ENCODE results near the gene STAT5B.
"Not testable (repeated sequence)": the region's sequence is repeated elsewhere in the genome, so short reads cannot be mapped to it uniquely, and the experiment has no call there.

The STAT5B gene

DNA sequence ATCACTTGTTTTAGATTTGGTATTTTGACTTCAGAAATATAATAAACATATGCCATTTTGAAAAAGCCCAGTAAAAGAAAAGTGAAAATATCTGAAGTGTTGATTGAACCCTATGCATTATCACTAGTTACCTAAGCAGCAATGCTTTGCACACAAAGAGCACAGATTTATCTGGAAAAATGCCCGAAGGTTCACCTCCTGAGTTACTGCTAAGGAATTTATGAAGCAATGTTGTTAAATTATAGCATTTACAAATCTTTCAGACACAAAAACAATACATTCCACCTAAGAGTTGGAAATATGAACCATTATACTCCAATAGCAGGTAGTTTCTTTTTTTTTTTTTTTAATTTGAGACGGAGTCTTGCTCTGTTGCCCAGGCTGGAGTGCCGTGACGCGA is 43.0 kb downstream of the STAT5B start:
- no peak for DNase-seq (ENCODE audit: low spot score)

DNA sequence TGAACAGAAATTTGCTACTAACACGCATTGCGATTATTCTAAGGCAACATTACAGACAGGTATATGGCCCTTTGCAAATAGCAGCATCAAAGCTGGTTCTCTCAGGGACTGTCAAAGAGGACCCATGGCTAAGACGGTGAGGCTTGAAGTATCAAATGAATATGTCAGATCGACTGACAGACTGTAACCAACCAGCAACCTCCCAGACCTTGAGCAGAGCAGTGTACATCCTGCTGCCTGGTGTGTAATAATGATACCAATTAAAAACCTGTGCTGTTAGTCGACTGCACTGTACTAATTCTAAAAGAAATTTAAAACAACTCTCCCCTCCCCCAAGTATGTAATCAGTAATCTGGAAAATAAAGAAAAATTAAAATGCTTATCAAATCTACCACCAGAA is 46.0 kb downstream of the STAT5B start:
- no peak for DNase-seq (ENCODE audit: low spot score)

DNA sequence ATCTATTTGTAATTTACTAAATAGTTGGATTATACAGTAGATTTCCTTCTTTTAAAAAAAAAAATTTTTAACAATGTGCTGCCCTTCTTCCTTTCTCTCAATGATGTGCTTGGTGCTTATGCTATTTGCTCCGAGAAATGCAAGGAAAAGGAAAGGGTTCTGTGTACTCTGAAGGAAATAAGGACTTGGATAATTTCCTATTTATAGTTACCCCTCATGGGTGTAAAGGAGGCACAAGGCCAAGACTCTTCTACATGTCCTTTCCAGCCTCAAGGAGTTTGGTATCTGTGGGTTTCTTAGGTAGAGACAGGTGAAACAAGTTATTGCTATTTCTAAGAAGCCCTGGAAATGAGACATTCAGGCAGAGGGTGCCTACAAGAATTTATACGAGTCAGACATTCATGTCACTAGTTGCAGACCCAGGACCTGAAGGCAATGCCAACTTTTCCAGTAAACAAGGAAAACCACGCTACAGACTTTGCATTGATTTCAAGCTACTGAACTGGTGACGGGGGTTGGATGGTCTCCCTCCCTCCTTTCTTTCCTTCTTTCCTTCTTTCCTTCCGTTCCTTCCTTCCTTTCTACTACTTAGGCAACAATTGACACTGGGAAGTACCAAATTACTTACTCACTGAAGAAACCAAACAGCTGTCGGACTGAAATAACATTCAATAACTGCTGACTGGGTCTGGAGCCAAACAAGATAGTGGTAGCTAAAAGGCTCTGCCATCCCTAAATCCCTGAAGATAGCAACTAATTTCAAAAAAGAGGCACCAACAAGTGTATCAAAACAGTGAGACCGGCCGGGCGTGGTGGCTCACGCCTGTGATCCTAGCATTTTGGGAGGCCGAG is 48.1 kb downstream of the STAT5B start:
- DNase-seq (ENCODE audit: low spot score) = no peak

- DNase-seq (ENCODE audit: low spot score) = no peak
These were observed 50.5 kb downstream of the STAT5B start for GRCh38 chr17:42225646-42226045.

DNA sequence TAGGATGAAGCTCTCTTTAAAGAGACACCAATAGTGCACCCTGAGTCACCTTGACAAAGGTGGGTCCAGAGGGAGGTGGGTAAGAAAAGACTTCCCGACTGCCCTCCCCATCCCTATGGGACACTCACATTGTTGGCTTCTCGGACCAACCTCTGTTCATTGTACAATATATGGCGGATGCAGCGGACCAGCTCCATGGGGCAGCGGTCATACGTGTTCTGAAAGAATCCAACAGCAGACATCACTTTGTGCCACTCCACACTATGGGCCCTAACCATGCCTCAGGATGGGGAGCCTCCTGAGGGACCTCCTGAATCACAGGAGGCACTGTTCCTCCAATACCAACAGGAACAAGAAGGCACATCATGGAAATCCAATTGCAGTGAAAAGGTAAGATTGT is 51.5 kb downstream of the STAT5B start:
- DNase-seq (ENCODE audit: low spot score) = no peak

DNA sequence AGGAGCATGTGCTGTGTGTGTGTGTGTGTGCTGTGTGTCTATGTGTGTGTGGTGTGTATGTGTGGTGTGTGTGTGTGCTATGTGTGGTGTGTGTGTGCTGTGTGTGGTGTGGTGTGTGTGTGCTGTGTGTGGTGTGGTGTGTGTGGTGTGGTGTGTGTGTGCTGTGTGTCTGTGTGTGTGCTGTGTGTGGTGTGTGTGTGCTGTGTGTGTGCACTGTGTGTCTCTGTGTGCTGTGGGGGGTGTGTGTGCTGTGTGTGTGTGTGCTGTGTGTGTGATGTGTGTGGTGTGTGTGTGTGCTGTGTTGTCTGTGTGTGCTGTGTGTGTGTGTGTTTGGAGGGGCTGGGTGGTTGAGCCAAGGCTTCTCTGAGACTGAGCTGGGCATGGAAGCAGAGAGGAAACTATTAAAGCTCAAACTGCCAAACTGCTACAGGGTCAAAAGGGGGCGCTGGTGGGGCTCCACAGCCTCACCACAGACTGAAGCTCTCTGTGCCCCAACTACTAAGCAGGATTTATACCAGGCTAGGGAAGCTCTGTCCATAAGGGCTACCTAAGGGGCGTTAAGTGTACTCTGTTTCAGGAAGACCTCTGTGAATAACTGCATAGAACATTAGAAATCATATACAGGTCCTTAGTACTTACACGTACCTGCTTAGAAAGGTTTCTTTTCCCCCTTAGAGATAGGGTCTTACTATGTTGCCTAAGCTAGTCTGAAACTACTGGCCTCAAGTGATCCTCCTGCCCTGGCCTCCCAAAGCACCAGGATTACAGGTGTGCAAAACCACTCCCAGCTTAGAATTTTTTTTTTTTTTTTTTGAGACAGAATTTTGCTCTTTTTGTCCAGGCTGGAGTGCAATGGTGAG is 54.1 kb downstream of the STAT5B start:
- DNase-seq (ENCODE audit: low spot score) = no peak

GRCh38 chr17:42219280-42219679 is 56.9 kb downstream of the STAT5B start:
- not testable (repeated sequence) for DNase-seq (ENCODE audit: low spot score)

DNA sequence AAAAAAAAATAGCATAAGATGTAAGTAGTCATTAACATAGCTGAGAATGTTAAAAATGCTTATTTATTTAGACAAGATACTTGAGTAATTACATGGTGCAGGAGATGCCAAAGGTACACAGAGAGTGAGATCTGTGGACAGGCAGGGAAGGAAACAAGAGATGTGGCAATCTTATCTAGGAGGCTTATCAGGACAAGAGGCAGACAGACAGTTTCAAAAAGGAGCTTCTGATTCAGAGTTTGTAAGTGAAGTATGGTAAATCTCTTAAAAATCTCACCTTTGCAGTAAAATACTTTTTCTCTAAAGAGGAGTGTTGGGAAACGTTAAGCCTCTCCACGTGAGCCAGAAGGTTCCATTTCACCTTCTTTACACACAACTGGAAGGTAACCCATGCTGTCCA is 62.0 kb downstream of the STAT5B start:
- no peak for DNase-seq (ENCODE audit: low spot score)

GRCh38 chr17:42212382-42212781 is 63.8 kb downstream of the STAT5B start:
- no peak for DNase-seq (ENCODE audit: low spot score)

GRCh38 chr17:42211921-42212341 is 64.3 kb downstream of the STAT5B start:
- DNase-seq (ENCODE audit: low spot score) = not testable (repeated sequence)

GRCh38 chr17:42210046-42210445 is 66.1 kb downstream of the STAT5B start:
- no peak for DNase-seq (ENCODE audit: low spot score)

- not testable (repeated sequence) for DNase-seq (ENCODE audit: low spot score)
These were observed 70.0 kb downstream of the STAT5B start for GRCh38 chr17:42206153-42206612.

DNA sequence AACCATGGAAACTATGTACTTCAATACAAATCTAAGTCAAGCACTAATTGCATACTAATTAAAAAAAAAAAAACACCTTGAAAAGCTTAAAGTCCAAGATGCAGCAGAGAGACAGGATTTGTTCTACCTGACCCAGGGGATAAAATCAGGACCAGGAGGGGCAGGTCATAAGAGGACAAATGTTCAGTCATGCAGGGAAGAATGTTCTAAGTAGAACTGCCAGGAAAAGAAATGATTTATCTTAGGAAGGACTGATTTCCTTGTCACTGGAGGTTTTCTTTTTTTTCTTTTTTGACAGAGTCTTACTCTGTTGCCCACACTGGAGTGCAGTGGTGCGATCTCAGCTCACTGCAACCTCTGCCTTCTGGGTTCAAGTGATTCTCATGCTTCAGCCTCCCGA is 72.8 kb downstream of the STAT5B start:
- DNase-seq (ENCODE audit: low spot score) = no peak

GRCh38 chr17:42202696-42203095 is 73.5 kb downstream of the STAT5B start:
- no peak for DNase-seq (ENCODE audit: low spot score)

DNA sequence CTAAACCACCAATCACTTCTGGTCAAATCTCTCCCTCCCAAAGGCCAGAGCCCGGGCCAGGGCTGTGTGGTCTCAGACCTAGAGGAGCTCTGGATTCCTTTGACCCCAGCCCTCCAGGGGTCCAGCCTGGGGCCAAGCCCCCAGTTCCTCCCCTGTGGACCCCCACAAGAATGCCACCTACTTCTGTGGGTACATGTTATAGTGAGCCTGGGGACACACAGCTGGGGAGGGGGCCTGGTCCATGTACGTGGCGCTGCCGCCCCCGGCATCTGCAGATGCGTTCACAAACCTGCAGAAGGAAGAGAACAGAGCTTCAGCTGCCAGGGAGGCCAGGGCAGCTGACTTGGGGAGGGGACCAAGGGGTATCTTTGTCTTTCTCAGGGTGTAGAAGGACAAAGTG is 74.0 kb downstream of the STAT5B start:
- DNase-seq (ENCODE audit: low spot score) = no peak

GRCh38 chr17:42201458-42201772 is 74.8 kb downstream of the STAT5B start:
- no peak for DNase-seq (ENCODE audit: low spot score)

DNA sequence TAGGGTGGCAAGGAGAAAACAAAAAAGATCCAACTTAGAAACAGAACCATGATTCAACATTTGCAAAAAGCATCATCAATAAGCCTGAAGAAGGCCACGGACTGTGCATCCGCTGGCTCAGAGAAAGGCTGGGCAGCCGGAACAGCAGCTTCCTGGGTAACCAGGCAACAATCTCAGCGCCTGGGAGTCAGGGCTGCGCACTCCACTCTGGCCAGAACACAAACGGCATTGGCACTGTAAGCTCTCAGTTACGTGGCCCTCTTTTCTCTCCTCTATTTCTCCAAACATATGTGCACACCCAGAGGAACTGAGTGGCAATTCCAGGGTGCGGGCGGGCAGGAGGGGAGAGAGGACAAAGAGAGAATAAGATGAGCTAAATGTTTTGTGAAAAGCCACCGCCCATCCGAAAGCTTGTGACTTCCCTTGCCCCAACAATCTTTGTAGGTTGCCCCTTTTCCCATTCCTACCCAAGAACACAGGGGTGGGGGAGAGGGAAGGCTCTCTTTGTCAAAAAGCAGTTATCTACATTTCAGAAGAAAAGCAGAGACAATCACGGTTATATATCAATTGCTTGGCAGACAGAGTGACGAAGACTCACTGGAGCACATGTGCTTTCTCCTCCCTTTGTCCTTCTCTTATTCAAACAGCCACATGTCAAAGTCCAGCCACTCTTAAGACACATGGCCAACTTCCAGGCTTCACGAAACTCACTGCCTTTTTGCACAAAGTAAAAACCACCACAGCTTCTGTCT is 75.3 kb downstream of the STAT5B start:
- no peak for DNase-seq (ENCODE audit: low spot score)

GRCh38 chr17:42199416-42200011 is 76.7 kb downstream of the STAT5B start:
- DNase-seq (ENCODE audit: low spot score) = no peak

GRCh38 chr17:42198897-42199296 is 77.3 kb downstream of the STAT5B start:
- no peak for DNase-seq (ENCODE audit: low spot score)

DNA sequence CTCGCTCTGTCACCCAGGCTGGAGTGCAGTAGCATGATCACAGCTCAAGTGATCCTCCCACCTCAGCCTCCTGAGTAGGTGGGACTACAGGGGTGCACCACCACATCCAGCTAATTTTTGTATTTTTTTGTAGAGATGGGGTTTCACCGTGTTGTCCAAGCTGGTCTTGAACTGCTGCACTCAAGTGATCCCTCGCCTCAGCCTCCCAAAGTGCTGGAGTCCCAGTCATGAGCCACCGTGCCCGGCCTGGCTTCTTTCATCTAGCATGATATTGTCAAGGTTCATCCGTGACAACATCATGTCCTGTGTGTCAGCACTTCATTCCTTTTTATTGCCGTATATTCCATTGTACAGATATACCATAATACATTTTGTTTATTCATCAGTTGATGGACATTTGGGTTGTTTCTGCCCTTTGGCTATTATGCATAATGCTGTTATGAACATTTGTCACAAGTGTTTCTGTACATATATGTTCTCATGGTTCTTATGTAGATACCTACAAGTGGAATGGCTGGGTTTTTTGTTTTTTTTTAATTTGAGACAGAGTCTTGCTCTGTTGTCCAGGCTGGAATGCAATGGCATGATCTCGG is 78.5 kb downstream of the STAT5B start:
- no peak for DNase-seq (ENCODE audit: low spot score)
